RWPE2 (cell line): ENCODE results near the gene LINC00237.

Experiments
- ATAC-seq: fragments of 200-7000 bp; cut with Tn5 transposase; 3 replicates; pipeline ENCODE4 v1.9.1; 2021; ENCODE audit warnings: low read depth
- DNase-seq: peaks from one replicate; pipeline ENCODE4 v3.0.0-alpha.2; 2020; ENCODE audit warnings: low spot score
- H3K27ac ChIP-seq: fragments of 450-650 bp; 2 replicates; pipeline ENCODE4 v1.5.1; 2017; ENCODE audit warnings: mild to moderate bottlenecking; ENCODE audit not compliant: poor library complexity, severe bottlenecking
- H3K27me3 ChIP-seq: fragments of 250-450 bp; sonication (Bioruptor Pico); 2 replicates; pipeline ENCODE4 v1.5.1; 2021; ENCODE audit warnings: mild to moderate bottlenecking, moderate library complexity; ENCODE audit not compliant: insufficient read depth, poor library complexity, severe bottlenecking
- H3K36me3 ChIP-seq: fragments of 250-450 bp; sonication (Bioruptor Pico); 2 replicates; pipeline ENCODE4 v1.5.1; 2020; ENCODE audit warnings: low read depth, mild to moderate bottlenecking, moderate library complexity
- H3K4me1 ChIP-seq: fragments of 250-450 bp; sonication (Bioruptor Pico); 2 replicates; pipeline ENCODE4 v1.5.1; 2021; ENCODE audit warnings: mild to moderate bottlenecking, moderate library complexity; ENCODE audit not compliant: insufficient read depth, poor library complexity, severe bottlenecking
- H3K4me3 ChIP-seq: fragments of 250-450 bp; sonication (Bioruptor Pico); 2 replicates; pipeline ENCODE4 v1.5.1; 2021; ENCODE audit warnings: mild to moderate bottlenecking, moderate library complexity; ENCODE audit not compliant: severe bottlenecking
- H3K9me3 ChIP-seq: fragments of 250-450 bp; sonication (Bioruptor Pico); 2 replicates; pipeline ENCODE4 v1.5.1; 2021; ENCODE audit warnings: mild to moderate bottlenecking, moderate library complexity; ENCODE audit not compliant: severe bottlenecking
- CTCF ChIP-seq: fragments of 450-650 bp; IDR thresholded peaks from one replicate; pipeline ENCODE4 v1.5.1; 2017; ENCODE audit warnings: mild to moderate bottlenecking, moderate library complexity; ENCODE audit not compliant: poor library complexity, severe bottlenecking

The LINC00237 gene

GRCh38 chr20:21110811-21111210 lies 4.7 kb upstream of the LINC00237 start:
- no peak for TF ChIP-seq CTCF
- Histone ChIP-seq H3K27ac (no peak overlapping the region), H3K4me3 (no peak overlapping the region), H3K9me3 (no peaks in the 10 kb centered on the region), H3K27me3 (peaks cover 57% of the 10 kb centered on the region), H3K4me1 (no peaks in the 10 kb centered on the region), H3K36me3 (no peaks in the 10 kb centered on the region)
- no peak for ATAC-seq
- DNase-seq: no peak

GRCh38 chr20:21109144-21109543 lies 3.0 kb upstream of the LINC00237 start:
- Histone ChIP-seq H3K36me3 (no peaks in the 10 kb centered on the region), H3K9me3 (no peaks in the 10 kb centered on the region), H3K4me1 (no peaks in the 10 kb centered on the region), H3K27ac (no peak overlapping the region), H3K27me3 (peaks cover 73% of the 10 kb centered on the region), H3K4me3 (no peak overlapping the region)
- no peak for DNase-seq
- ATAC-seq: no peak
- no peak for TF ChIP-seq CTCF

- H3K4me3 ChIP-seq: no peak overlapping the region
- ATAC-seq: peak; percentile 42
- DNase-seq: no peak
- H3K36me3 ChIP-seq: no peaks in the 10 kb centered on the region
- H3K9me3 ChIP-seq: no peaks in the 10 kb centered on the region
- H3K4me1 ChIP-seq: peaks cover 2% of the 10 kb centered on the region
- TF ChIP-seq CTCF: no peak
- no peak overlapping the region for H3K27ac ChIP-seq
- peaks cover 96% of the 10 kb centered on the region for H3K27me3 ChIP-seq
Observed at GRCh38 chr20:21105429-21106170, 558 bp downstream of the LINC00237 start.

GRCh38 chr20:21104921-21105320 lies 1.2 kb downstream of the LINC00237 start:
- ATAC-seq: no peak
- Histone ChIP-seq H3K4me1 (peaks cover 4% of the 10 kb centered on the region), H3K27ac (no peak overlapping the region), H3K9me3 (no peaks in the 10 kb centered on the region), H3K4me3 (no peak overlapping the region), H3K27me3 (peaks cover 98% of the 10 kb centered on the region), H3K36me3 (no peaks in the 10 kb centered on the region)
- TF ChIP-seq CTCF: no peak
- DNase-seq: no peak

GRCh38 chr20:21104466-21104761 lies 1.7 kb downstream of the LINC00237 start:
- TF ChIP-seq CTCF: no peak
- peaks cover 98% of the 10 kb centered on the region for H3K27me3 ChIP-seq
- H3K36me3 ChIP-seq: no peaks in the 10 kb centered on the region
- no peaks in the 10 kb centered on the region for H3K9me3 ChIP-seq
- no peak for ATAC-seq
- no peak overlapping the region for H3K4me3 ChIP-seq
- peaks cover 4% of the 10 kb centered on the region for H3K4me1 ChIP-seq
- no peak for DNase-seq
- H3K27ac ChIP-seq: no peak overlapping the region
